K562 (cell line): ENCODE data around the gene GMEB2. TPM values are rescaled to one million over a fixed set of nuclear protein-coding genes. Genes with fewer than 3 reads are reported as not detected.

ENCODE experiments used
- ATF7 ChIP-seq: fragments of 450-650 bp; IDR thresholded peaks from 2 replicates; pipeline ENCODE4 v1.7.1; 2014; ENCODE audit warnings: mild to moderate bottlenecking, moderate library complexity
- CCNT2 ChIP-seq: IDR thresholded peaks from 2 replicates; pipeline ENCODE4 v1.6.1; 2011; ENCODE audit warnings: borderline replicate concordance, low read depth, mild to moderate bottlenecking, moderate library complexity, mixed read lengths, low read length; ENCODE audit not compliant: insufficient read length; ENCODE audit errors: extremely low read depth
- CTCF ChIP-seq, 3 experiments: IDR thresholded peaks in 2 of 3; conservative IDR thresholded peaks in 1 of 3; 2 replicates each; pipeline ENCODE4 v1.5.1; 2011 to 2012; ENCODE audit warnings: low read length in 3 of 3, mild to moderate bottlenecking in 3 of 3, control low read depth in 2 of 3, improper control_type of control experiment in 1 of 3, inconsistent platforms in 1 of 3, low read depth in 1 of 3, mixed read lengths in 1 of 3, moderate library complexity in 1 of 3; ENCODE audit not compliant: insufficient read depth in 2 of 3
- E2F8 ChIP-seq: fragments of 450-650 bp; IDR thresholded peaks from 2 replicates; pipeline ENCODE4 v1.7.1; 2018; ENCODE audit warnings: mild to moderate bottlenecking, low read depth; ENCODE audit not compliant: partially characterized antibody
- GMEB1 ChIP-seq: fragments of 250-450 bp; sonication (Bioruptor Pico); IDR thresholded peaks from 2 replicates; pipeline ENCODE4 v1.4.0; 2020; ENCODE audit warnings: mild to moderate bottlenecking
- MNT ChIP-seq, 2 experiments: fragments of 450-650 bp; conservative IDR thresholded peaks; 2 replicates each; pipeline ENCODE4 v1.6.1; 2017; ENCODE audit warnings: mild to moderate bottlenecking in 2 of 2, moderate library complexity in 2 of 2
- SPI1 ChIP-seq: IDR thresholded peaks from 2 replicates; pipeline ENCODE4 v1.6.1; 2011; ENCODE audit warnings: low read depth, low read length, control low read depth, borderline replicate concordance
- ZBTB11 ChIP-seq, 3 experiments: fragments of 200-800 bp in 1 of 3; fragments of 250-450 bp in 1 of 3; fragments of 450-650 bp in 1 of 3; sonication (Bioruptor Pico) in 1 of 3; sonication (Bioruptor generic) in 1 of 3; formaldehyde crosslinking in 1 of 3; IDR thresholded peaks; 2 replicates each; pipeline versions ENCODE4 v1.6.1 to v1.8.0; 2016 to 2022; ENCODE audit warnings: mild to moderate bottlenecking in 2 of 3, missing genetic modification characterization in 2 of 3, missing compliant biosample characterization in 1 of 3, moderate library complexity in 1 of 3
- ZNF143 ChIP-seq: sonication (generic); formaldehyde crosslinking; IDR thresholded peaks from 2 replicates; pipeline ENCODE4 v1.9.0; 2022; ENCODE audit warnings: mild to moderate bottlenecking, missing genetic modification reagents
- ZNF280A ChIP-seq: fragments of 450-650 bp; IDR thresholded peaks from 2 replicates; pipeline ENCODE4 v1.6.1; 2018; ENCODE audit warnings: mild to moderate bottlenecking, low read depth; ENCODE audit not compliant: partially characterized antibody
- polyA plus RNA-seq, 8 experiments: library from polyadenylated mRNA; depleted of rRNA in 4 of 8; stranded (reverse) in 5 of 8; unstranded in 3 of 8; fragments of >200 nt; fragmentation: Nextera tagmentation in 2 of 8; fragmentation: Illumina TruSeq in 1 of 8; extraction: Ambion mirVana in 2 of 8; extraction: Trizol in 1 of 8; gene quantifications; 2 replicates each; pipeline versions ENCODE4 v1.2.1 to v1.2.3, GENCODE V29; 2011 to 2014; ENCODE audit warnings: inconsistent platforms in 1 of 8, missing spikeins in 1 of 8
- total RNA-seq, 7 experiments: library from RNA; depleted of rRNA in 6 of 7; stranded (reverse); fragments of >200 nt in 6 of 7; fragmentation: Illumina TruSeq in 2 of 7; extraction: Trizol in 2 of 7; gene quantifications; 2 replicates each; pipeline versions ENCODE4 v1.2.1 to v1.2.3, GENCODE V29; 2011 to 2021; ENCODE audit warnings: low replicate concordance in 1 of 7

Gene GMEB2
- total and polyA plus RNA-seq, 9 of the 15 experiments (the other 6 are each of a cell fraction or from before 2014, with no cell fraction given), result 0.03 to 13.9 (median 6.3) TPM

- TF ChIP-seq CTCF (IDR thresholded peaks at IDR 0.05 in 2 of 3, conservative IDR thresholded peaks at IDR 0.05 in 1 of 3; ENCODE audit: insufficient read depth in 2 of 3, low read depth in 1 of 3, low read length in 3 of 3), result peak in 2 of 3 experiments; percentile 22 to 41; a peak in 3 of 6 replicates
- TF ChIP-seq ZBTB11 (CRISPR knock-in tag; IDR thresholded peaks at IDR 0.05), result peak in 1 of 3 experiments; percentile 57; a peak in 2 of 6 replicates
- no peak for TF ChIP-seq ATF7
- no peak for TF ChIP-seq ZNF143 (CRISPR knock-in tag)
- no peak for TF ChIP-seq E2F8
- no peak for TF ChIP-seq SPI1
- no peak for TF ChIP-seq GMEB1 (CRISPR knock-in tag)
- no peak for TF ChIP-seq ZNF280A
- no peak for TF ChIP-seq CCNT2
- 0 out of 4 replicates have a peak, but pooled peaks of 1 of the 2 experiments have one; percentile 10 for TF ChIP-seq MNT (conservative IDR thresholded peaks at IDR 0.05)
These were observed 88.5 kb downstream of the GMEB2 start (continued) for GRCh38 chr20:63538204-63539091.
